IPS DF 6.9 (cell line): Measurements from ENCODE around the gene CENPS.

Source experiments
- DNase-seq: peaks from one replicate; pipeline ENCODE4 v3.0.0-alpha.2; 2013; ENCODE audit warnings: low read depth, low spot score
- H3K27ac ChIP-seq: one replicate; pipeline ENCODE4 v1.5.1; 2013; ENCODE audit warnings: low read length, control low read depth
- H3K27me3 ChIP-seq: 2 replicates; pipeline ENCODE4 v1.6.1; 2013; ENCODE audit warnings: mild to moderate bottlenecking, low read length; ENCODE audit not compliant: control insufficient read depth, insufficient read depth
- H3K36me3 ChIP-seq: 2 replicates; pipeline ENCODE4 v1.6.1; 2013; ENCODE audit warnings: low read length; ENCODE audit not compliant: control insufficient read depth, insufficient read depth
- H3K4me1 ChIP-seq: 2 replicates; pipeline ENCODE4 v1.6.1; 2013; ENCODE audit warnings: low read length; ENCODE audit not compliant: control insufficient read depth, insufficient read depth
- H3K4me3 ChIP-seq: 2 replicates; pipeline ENCODE4 v1.5.1; 2013; ENCODE audit warnings: mild to moderate bottlenecking, low read length
- H3K9me3 ChIP-seq: 2 replicates; pipeline ENCODE4 v1.6.1; 2013; ENCODE audit warnings: low read length, inconsistent platforms; ENCODE audit not compliant: control insufficient read depth, insufficient read depth
- WGBS: extraction: QIAGEN DNeasy Blood & Tissue Kit; methylation state at CpG from one replicate; pipeline ENCODE4 v1.1.7; 2013; ENCODE audit warnings: mixed read lengths, missing lambda C conversion rate; ENCODE audit not compliant: insufficient read length, insufficient coverage; 5-methylcytosine and 5-hydroxymethylcytosine counted together

The CENPS gene

DNA sequence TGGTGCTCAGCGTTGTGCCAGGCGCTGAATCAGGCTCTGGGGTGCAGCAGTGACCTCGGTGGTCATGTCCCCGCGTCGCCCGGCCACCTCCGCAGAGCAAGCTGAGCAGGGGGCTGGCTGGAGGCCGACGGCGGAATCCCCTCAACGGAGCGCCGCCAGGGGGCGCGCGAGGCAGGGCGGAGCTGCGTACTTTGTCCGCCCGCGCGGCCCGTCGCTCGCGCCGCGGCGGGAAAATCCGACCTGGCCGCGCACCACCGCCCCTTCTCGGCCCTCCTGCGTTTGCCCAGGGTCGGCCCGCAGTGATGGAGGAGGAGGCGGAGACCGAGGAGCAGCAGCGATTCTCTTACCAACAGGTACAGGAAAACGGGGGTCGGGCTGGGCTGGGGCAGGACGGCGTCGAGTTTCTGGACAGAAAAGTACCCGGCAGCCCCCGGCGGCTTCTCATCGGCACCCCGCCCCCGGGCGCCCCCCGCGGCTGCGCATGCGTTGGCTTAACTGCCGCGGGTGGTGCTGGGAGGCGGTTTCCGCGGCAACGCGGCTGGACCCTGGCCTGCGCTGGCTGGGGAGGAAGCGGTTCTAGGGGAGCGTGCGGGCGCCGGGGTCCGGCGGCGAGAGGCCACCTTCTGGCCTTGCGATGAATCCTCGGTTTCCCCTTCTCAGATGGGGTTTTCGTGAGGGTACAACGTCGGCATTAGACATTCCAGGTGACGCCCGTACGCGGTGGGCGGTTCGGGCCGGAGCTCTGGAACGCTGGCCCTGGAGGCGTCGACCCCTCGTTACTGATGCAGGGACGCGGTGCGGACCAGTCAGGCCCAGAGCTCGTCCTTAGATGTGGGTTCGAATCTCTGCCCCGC lies at the start of gene CENPS:
Gene CENPS (plus strand): TSS at position 218 of the 854 bp plus-strand sequence. CDS start 85 bp downstream, at position 303.
- Histone ChIP-seq H3K27ac (no peak within 1 kb of the TSS), H3K36me3 (no peaks in the 10 kb centered on the region), H3K4me1 (peaks cover 2% of the 10 kb centered on the region; the same call in 1 of the 2 replicates), H3K4me3 (peak within 1 kb of the TSS; percentile 71), H3K27me3 (no peaks in the 10 kb centered on the region), H3K9me3 (no peaks in the 10 kb centered on the region)
- no CpG with 5 or more reads among the region's 95 CpGs for WGBS
- peak; percentile 70 for DNase-seq

DNA sequence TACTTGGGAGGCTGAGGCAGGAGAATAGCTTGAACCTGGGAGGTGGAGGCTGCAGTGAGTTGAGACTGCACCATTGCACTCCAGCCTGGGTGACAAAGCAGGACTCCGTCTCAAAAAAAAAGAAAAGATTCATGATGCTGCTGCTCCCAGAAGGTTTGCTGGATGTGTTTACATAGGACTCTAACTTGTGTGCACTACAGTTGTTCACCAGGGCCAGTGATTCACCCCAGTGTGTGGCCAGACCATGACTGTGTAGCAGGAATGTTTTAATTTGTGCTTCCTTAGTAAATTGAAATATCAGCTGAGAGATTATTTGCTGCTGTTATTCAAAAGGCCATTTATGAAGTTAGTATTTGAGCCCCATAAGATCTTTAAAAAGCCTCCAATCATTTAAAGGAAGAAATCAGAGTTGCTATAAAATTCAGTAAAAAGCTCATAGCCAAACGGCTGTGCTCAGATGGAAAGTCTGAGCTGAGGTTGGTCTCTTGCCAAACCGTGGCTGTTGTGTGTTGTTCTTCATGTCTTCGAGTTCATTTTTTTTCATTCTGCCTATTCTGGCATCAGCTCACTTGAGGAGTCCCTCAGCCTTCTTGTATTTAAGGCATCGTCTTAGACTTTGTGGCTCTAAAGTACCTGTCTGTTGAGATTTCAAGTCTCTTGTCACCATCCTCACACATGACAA lies 49.5 kb upstream of the CENPS start:
- Histone ChIP-seq H3K4me1 (no peaks in the 10 kb centered on the region), H3K36me3 (no peaks in the 10 kb centered on the region; the same call in 1 of the 2 replicates), H3K27ac (no peak overlapping the region), H3K27me3 (no peaks in the 10 kb centered on the region; the same call in 1 of the 2 replicates), H3K9me3 (no peaks in the 10 kb centered on the region), H3K4me3 (no peak overlapping the region)
- WGBS, result no CpG with 5 or more reads among the region's 5 CpGs
- no peak for DNase-seq

GRCh38 chr1:10383630-10384029 lies 46.6 kb upstream of the CENPS start:
- Histone ChIP-seq H3K4me1 (no peaks in the 10 kb centered on the region), H3K4me3 (no peak overlapping the region), H3K27ac (no peak overlapping the region), H3K27me3 (no peaks in the 10 kb centered on the region; the same call in 1 of the 2 replicates), H3K9me3 (no peaks in the 10 kb centered on the region), H3K36me3 (no peaks in the 10 kb centered on the region; the same call in 1 of the 2 replicates)
- no peak for DNase-seq
- no CpG with 5 or more reads among the region's 4 CpGs for WGBS

- DNase-seq, result no peak
- no peaks in the 10 kb centered on the region; the same call in 1 of the 2 replicates for H3K27me3 ChIP-seq
- H3K9me3 ChIP-seq, result no peaks in the 10 kb centered on the region
- H3K4me1 ChIP-seq, result no peaks in the 10 kb centered on the region
- H3K27ac ChIP-seq, result no peak overlapping the region
- H3K4me3 ChIP-seq, result no peak overlapping the region
- no peaks in the 10 kb centered on the region; the same call in 1 of the 2 replicates for H3K36me3 ChIP-seq
- WGBS, result no CpG with 5 or more reads among the region's 8 CpGs
Observed at GRCh38 chr1:10384219-10384618, 46.0 kb upstream of the CENPS start.

DNA sequence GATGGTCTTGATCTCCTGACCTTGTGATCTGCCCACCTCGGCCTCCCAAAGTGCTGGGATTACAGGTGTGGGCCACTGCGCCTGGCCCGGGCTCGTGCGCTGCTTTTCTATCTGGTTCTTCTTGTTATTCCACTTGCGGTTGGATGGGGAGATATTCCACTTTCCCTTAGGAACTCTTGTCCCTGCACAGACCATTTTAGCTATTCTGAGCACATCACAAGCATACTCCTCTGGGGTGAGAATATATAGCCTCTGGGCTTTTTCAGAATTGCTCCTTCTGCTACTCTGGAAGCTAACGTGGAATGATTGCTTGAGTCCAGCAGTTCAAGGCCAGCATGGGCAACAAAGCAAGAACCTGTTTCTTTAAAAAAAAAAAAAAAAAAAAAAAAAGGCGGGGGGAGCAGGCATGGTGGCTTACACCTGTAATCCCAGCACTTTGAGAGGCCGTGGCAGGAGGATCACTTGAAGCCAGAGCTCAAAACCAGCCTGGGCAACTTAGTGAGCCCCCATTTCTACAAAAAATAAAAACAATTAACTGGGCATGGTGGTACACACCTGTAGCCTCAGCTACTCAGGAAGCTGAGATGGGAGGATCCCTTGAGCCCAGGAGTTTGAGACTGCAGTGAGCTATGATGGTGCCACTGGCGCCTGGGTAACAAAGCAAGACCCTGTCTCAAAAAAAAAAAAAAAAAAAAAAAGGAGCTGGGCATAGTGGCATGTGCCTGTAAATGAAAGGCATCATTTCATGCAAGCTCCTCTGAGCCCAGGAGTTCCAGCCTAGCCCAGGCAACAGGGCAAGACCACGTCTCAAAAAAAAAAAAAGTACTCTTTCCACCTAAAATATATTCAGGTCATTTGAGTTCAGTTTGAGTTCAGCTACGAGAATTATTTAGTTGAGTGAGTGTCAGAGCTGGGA lies 43.2 kb upstream of the CENPS start:
- no peak overlapping the region for H3K27ac ChIP-seq
- no peak overlapping the region for H3K4me3 ChIP-seq
- WGBS, result no CpG with 5 or more reads among the region's 12 CpGs
- no peak for DNase-seq
- H3K36me3 ChIP-seq, result no peaks in the 10 kb centered on the region
- no peaks in the 10 kb centered on the region for H3K9me3 ChIP-seq
- H3K27me3 ChIP-seq, result no peaks in the 10 kb centered on the region
- no peaks in the 10 kb centered on the region for H3K4me1 ChIP-seq

DNA sequence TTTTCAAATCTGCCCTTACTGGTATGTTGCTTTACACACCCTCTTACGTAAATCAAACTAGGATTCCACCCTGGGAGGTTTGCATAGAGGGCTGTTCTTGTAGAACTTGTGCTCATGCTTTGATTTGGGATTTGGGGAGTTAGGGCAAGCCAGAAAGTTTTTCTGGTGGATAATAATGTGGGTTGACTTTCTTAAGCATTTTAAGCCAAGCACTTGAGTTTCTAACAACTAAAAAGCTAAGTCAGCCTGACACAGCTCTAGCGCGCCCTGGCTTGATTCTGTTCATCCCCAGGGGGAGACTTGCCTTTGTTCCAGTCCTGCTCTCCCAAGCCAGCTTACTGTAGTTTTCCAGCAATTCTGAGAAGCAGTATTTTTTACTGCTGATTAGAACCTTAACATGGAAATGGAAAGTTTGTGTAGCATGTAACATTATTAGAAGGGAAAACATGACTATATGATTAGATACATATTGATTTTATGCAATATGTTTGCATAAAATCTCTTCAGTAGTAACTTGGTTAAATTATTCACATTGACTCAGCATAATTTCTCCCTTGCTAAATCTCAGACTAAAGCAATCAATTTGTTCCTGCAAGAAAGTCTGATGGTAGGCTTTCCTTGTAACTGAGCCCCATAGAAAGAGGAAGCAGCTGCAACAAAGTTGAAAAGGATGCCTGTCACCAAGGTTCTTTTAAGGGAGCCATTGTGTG lies 42.4 kb upstream of the CENPS start:
- no peak overlapping the region for H3K27ac ChIP-seq
- DNase-seq, result no peak
- no peaks in the 10 kb centered on the region for H3K27me3 ChIP-seq
- WGBS, result no CpG with 5 or more reads among the region's 3 CpGs
- no peaks in the 10 kb centered on the region for H3K36me3 ChIP-seq
- no peaks in the 10 kb centered on the region for H3K4me1 ChIP-seq
- no peak overlapping the region for H3K4me3 ChIP-seq
- no peaks in the 10 kb centered on the region for H3K9me3 ChIP-seq

DNA sequence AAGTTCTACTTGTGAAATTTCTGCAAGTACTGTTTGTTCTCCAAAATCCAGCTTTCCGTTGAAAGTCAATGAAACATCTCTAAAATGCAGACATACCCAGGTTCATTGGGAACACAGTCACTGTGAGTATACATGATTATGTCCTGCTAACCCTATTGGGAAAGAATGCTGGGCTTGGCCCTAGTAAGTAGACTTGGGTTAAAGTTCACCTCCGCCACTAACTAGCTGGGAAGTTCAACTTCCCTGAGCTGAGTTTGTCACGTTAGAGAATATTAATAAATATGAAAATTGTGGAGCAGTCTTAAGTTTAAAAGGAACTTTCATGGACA lies 41.9 kb upstream of the CENPS start:
- WGBS, result no CpG with 5 or more reads among the region's 3 CpGs
- H3K36me3 ChIP-seq, result no peaks in the 10 kb centered on the region
- DNase-seq, result no peak
- H3K4me3 ChIP-seq, result no peak overlapping the region
- no peaks in the 10 kb centered on the region for H3K27me3 ChIP-seq
- no peaks in the 10 kb centered on the region for H3K9me3 ChIP-seq
- no peaks in the 10 kb centered on the region for H3K4me1 ChIP-seq
- no peak overlapping the region for H3K27ac ChIP-seq

- H3K4me3 ChIP-seq, result no peak overlapping the region
- no peaks in the 10 kb centered on the region for H3K4me1 ChIP-seq
- H3K27ac ChIP-seq, result no peak overlapping the region
- no peak for DNase-seq
- no peaks in the 10 kb centered on the region for H3K27me3 ChIP-seq
- no CpG with 5 or more reads among the region's 6 CpGs for WGBS
- H3K36me3 ChIP-seq, result no peaks in the 10 kb centered on the region
- no peaks in the 10 kb centered on the region for H3K9me3 ChIP-seq
Observed at GRCh38 chr1:10389271-10389973, 40.8 kb upstream of the CENPS start.

DNA sequence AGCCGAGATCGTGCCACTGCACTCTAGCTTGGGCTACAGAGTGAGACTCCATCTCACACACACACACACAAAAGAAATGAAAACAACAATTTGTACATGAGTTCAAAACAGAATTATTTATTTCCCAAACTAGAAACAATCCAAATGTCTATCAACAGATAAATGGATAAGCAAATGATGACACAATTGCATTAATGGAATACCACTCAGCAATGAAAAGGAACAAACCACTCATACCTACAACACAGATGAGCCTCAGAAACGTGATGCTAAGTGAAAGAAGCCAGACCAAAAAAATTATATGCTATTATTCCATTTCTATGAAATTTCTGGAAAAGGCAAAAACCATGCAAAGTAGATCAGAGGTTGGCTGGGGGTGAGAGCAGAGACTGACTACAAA lies 33.4 kb upstream of the CENPS start:
- DNase-seq, result no peak
- Histone ChIP-seq H3K36me3 (no peaks in the 10 kb centered on the region), H3K4me3 (no peak overlapping the region), H3K27ac (no peak overlapping the region), H3K4me1 (peaks cover 3% of the 10 kb centered on the region; the same call in 1 of the 2 replicates), H3K9me3 (no peaks in the 10 kb centered on the region), H3K27me3 (no peaks in the 10 kb centered on the region)
- WGBS, result no CpG with 5 or more reads among the region's 3 CpGs
